SH-SY5Y (cell line): ENCODE results near the gene AKR1A1.

Source experiments
- GATA2 ChIP-seq: IDR thresholded peaks from 2 replicates; pipeline ENCODE4 v1.6.1; 2011; ENCODE audit warnings: mild to moderate bottlenecking, low read depth, low read length
- GATA3 ChIP-seq: IDR thresholded peaks from 2 replicates; pipeline ENCODE4 v1.6.1; 2011; ENCODE audit warnings: low read depth, mild to moderate bottlenecking, low read length, moderate library complexity

Gene AKR1A1

GRCh38 chr1:45612941-45613579 is 62.4 kb downstream of the AKR1A1 start:
- TF ChIP-seq GATA2 (no peak), GATA3 (no peak)

- TF ChIP-seq GATA2 (no peak), GATA3 (no peak)
Measured at GRCh38 chr1:45615885-45616284, 65.3 kb downstream of the AKR1A1 start.

GRCh38 chr1:45617618-45618017 is 67.0 kb downstream of the AKR1A1 start:
- no peak for TF ChIP-seq GATA2
- no peak for TF ChIP-seq GATA3

- TF ChIP-seq GATA2 (no peak), GATA3 (no peak)
Measured at GRCh38 chr1:45619149-45619921, 68.7 kb downstream of the AKR1A1 start.
